HG03280 (cell line): ENCODE results near the gene TAS2R43.
"Not testable (repeated sequence)": the region's sequence is repeated elsewhere in the genome, so short reads cannot be mapped to it uniquely, and the experiment has no call there.

Experiments used
- ATAC-seq: cut with Tn5 transposase; IDR thresholded peaks from one replicate; pipeline ENCODE4 v1.9.1; 2021; ENCODE audit warnings: mild to moderate bottlenecking, moderate library complexity; ENCODE audit not compliant: unreplicated experiment

The TAS2R43 gene

DNA sequence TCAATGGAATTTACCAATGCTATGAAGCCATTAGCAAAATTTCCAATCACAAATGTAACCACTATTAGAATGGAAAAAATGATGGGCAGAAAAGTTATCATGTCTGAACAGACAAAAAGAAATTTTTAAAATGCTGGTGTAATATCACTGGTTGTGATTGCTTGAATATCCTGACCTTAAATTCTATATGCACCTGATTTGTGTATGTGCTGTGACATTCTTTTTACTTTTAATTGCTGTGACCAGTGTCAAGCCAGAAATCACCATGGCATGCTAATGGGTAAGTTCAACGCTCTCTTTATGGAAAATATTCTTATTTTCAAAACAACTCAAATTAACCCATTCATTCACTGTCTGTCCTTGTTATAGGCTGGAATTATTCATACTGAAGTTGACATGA lies 29.9 kb downstream of the TAS2R43 start, which contains the start of gene TAS2R46:
TSS of gene TAS2R46 (minus strand) at position 101 of the 400 bp plus-strand sequence. CDS start at position 101, 0 bp downstream.
- not testable (repeated sequence) for ATAC-seq

- no peak for ATAC-seq
Measured at GRCh38 chr12:11059784-11060183, 32.3 kb downstream of the TAS2R43 start.

- ATAC-seq = no peak
Measured at GRCh38 chr12:11059041-11059440, 33.1 kb downstream of the TAS2R43 start.

GRCh38 chr12:11055306-11055705 lies 36.8 kb downstream of the TAS2R43 start:
- no peak for ATAC-seq

GRCh38 chr12:11049806-11050531 lies 42.1 kb downstream of the TAS2R43 start:
- ATAC-seq = not testable (repeated sequence)

GRCh38 chr12:11041366-11041765 lies 50.7 kb downstream of the TAS2R43 start:
- not testable (repeated sequence) for ATAC-seq
